Astrocyte (in vitro differentiated cells and primary cell): ENCODE results near the gene ANO7. TPM values are rescaled to one million over a fixed set of nuclear protein-coding genes. Genes with fewer than 3 reads are reported as not detected.
A peak's percentile ranks its signal among the peaks of the same experiment; 100 is the strongest.

Experiments used
- DNase-seq: peaks from one replicate; pipeline ENCODE4 v3.0.0-alpha.2; 2010; ENCODE audit warnings: low read depth
- FAIRE-seq: peaks from 2 replicates; lab custom pipeline; 2011; peaks lifted over from hg19 to GRCh38; lab: Jason Lieb, UNC
- H2AFZ ChIP-seq: 2 replicates; pipeline ENCODE4 v1.6.0; 2012; ENCODE audit warnings: low read depth, low read length, inconsistent platforms
- H3K27ac ChIP-seq: 2 replicates; pipeline ENCODE4 v1.5.1; 2011; ENCODE audit warnings: low read depth, low read length, inconsistent platforms
- H3K27me3 ChIP-seq: 2 replicates; pipeline ENCODE4 v1.6.0; 2011; ENCODE audit warnings: low read length, inconsistent platforms; ENCODE audit not compliant: insufficient read depth
- H3K36me3 ChIP-seq: 2 replicates; pipeline ENCODE4 v1.5.1; 2011; ENCODE audit warnings: low read length, inconsistent platforms; ENCODE audit not compliant: insufficient read depth
- H3K4me1 ChIP-seq: 2 replicates; pipeline ENCODE4 v1.5.1; 2011; ENCODE audit warnings: low read length, inconsistent platforms; ENCODE audit not compliant: insufficient read depth
- H3K4me2 ChIP-seq: 2 replicates; pipeline ENCODE4 v1.6.0; 2012; ENCODE audit warnings: low read length, inconsistent platforms
- H3K4me3 ChIP-seq: 2 replicates; pipeline ENCODE4 v1.5.1; 2011; ENCODE audit warnings: low read depth, mild to moderate bottlenecking, low read length, inconsistent platforms; ENCODE audit not compliant: insufficient read depth
- H3K79me2 ChIP-seq: 2 replicates; pipeline ENCODE4 v1.6.0; 2012; ENCODE audit warnings: mild to moderate bottlenecking, low read length, inconsistent platforms; ENCODE audit not compliant: insufficient read depth
- H3K9ac ChIP-seq: 2 replicates; pipeline ENCODE4 v1.6.0; 2012; ENCODE audit warnings: mild to moderate bottlenecking, low read length, inconsistent platforms
- H3K9me3 ChIP-seq: 2 replicates; pipeline ENCODE4 v1.5.1; 2012; ENCODE audit warnings: low read depth, mild to moderate bottlenecking, low read length, inconsistent platforms; ENCODE audit not compliant: insufficient read depth
- H4K20me1 ChIP-seq: 2 replicates; pipeline ENCODE4 v1.6.0; 2012; ENCODE audit warnings: low read length, inconsistent platforms; ENCODE audit not compliant: insufficient read depth
- H3K27ac Mint-ChIP-seq: one replicate; pipeline ENCODE4 v1.8.0; 2021; ENCODE audit warnings: mild to moderate bottlenecking, mixed read lengths; ENCODE audit not compliant: unreplicated experiment
- H3K27me3 Mint-ChIP-seq: one replicate; pipeline ENCODE4 v1.8.0; 2021; ENCODE audit warnings: low read depth, mixed read lengths; ENCODE audit not compliant: unreplicated experiment
- H3K36me3 Mint-ChIP-seq: one replicate; pipeline ENCODE4 v1.8.0; 2021; ENCODE audit warnings: low read depth, mixed read lengths; ENCODE audit not compliant: unreplicated experiment
- H3K4me1 Mint-ChIP-seq: one replicate; pipeline ENCODE4 v1.8.0; 2021; ENCODE audit warnings: low read depth, mixed read lengths; ENCODE audit not compliant: unreplicated experiment
- H3K4me3 Mint-ChIP-seq: one replicate; pipeline ENCODE4 v1.8.0; 2021; ENCODE audit warnings: mild to moderate bottlenecking, moderate library complexity, mixed read lengths; ENCODE audit not compliant: unreplicated experiment
- H3K9me3 Mint-ChIP-seq: one replicate; pipeline ENCODE4 v1.8.0; 2021; ENCODE audit warnings: mild to moderate bottlenecking, mixed read lengths; ENCODE audit not compliant: unreplicated experiment
- EZH2 ChIP-seq: IDR thresholded peaks from 2 replicates; pipeline ENCODE4 v1.6.1; 2012; ENCODE audit warnings: mild to moderate bottlenecking, low read length, inconsistent platforms; ENCODE audit not compliant: insufficient read depth
- total RNA-seq: library from RNA; stranded (reverse); gene quantifications from 2 replicates; pipeline ENCODE4 v1.2.1, GENCODE V29; 2021
- TF ChIP-seq, protein P1 (sequence below): IDR thresholded peaks from 2 replicates; pipeline ENCODE4 v1.5.1; 2011; ENCODE audit warnings: low read depth, mild to moderate bottlenecking, inconsistent platforms, low read length, moderate library complexity; ENCODE audit not compliant: insufficient read depth

The ANO7 gene
- total RNA-seq, 1 donor from 2014 or later, result 7.1 TPM

DNA sequence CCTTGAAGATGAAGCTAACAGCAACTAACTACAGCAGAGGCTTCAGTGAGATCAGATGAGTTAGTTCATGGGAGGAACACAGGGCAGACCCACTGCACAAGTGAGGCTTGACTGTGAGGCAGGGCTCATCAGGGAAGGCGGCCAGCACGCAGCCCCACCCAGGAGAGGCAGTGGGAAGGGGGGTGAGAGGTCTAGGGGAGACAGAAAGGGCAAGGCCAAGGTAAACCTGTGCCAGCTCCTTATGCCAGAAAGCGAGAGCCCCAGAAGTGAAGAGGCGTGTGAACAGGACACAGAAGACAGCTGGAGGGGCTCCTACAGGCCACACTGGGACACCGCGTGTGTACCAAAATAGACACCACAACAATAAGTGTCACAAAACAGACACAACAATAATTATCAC is 48.6 kb downstream of the ANO7 start:
- peaks cover 2% of the 10 kb centered on the region for H3K4me1 Mint-ChIP-seq
- H3K36me3 Mint-ChIP-seq, result peaks cover 37% of the 10 kb centered on the region
- peaks cover 75% of the 10 kb centered on the region for H3K79me2 ChIP-seq

GRCh38 chr2:241237949-241238371 is 49.5 kb downstream of the ANO7 start:
- Histone ChIP-seq H3K27ac (no peak overlapping the region), H3K4me2 (no peak overlapping the region), H3K9ac (no peak overlapping the region), H4K20me1 (peaks cover 100% of the 10 kb centered on the region), H3K36me3 (peaks cover 79% of the 10 kb centered on the region), H2AFZ (no peak overlapping the region), H3K4me1 (no peaks in the 10 kb centered on the region), H3K79me2 (peaks cover 84% of the 10 kb centered on the region), H3K9me3 (no peaks in the 10 kb centered on the region), H3K4me3 (no peak overlapping the region), H3K27me3 (no peaks in the 10 kb centered on the region)
- FAIRE-seq, result no peak
- Mint-ChIP-seq H3K36me3 (peaks cover 43% of the 10 kb centered on the region), H3K4me3 (no peak overlapping the region), H3K27me3 (no peaks in the 10 kb centered on the region), H3K27ac (no peak overlapping the region), H3K4me1 (peaks cover 2% of the 10 kb centered on the region), H3K9me3 (no peaks in the 10 kb centered on the region)
- no peak for DNase-seq
- TF ChIP-seq, protein P1, sequence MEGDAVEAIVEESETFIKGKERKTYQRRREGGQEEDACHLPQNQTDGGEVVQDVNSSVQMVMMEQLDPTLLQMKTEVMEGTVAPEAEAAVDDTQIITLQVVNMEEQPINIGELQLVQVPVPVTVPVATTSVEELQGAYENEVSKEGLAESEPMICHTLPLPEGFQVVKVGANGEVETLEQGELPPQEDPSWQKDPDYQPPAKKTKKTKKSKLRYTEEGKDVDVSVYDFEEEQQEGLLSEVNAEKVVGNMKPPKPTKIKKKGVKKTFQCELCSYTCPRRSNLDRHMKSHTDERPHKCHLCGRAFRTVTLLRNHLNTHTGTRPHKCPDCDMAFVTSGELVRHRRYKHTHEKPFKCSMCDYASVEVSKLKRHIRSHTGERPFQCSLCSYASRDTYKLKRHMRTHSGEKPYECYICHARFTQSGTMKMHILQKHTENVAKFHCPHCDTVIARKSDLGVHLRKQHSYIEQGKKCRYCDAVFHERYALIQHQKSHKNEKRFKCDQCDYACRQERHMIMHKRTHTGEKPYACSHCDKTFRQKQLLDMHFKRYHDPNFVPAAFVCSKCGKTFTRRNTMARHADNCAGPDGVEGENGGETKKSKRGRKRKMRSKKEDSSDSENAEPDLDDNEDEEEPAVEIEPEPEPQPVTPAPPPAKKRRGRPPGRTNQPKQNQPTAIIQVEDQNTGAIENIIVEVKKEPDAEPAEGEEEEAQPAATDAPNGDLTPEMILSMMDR, result no peak
- TF ChIP-seq EZH2, result no peak

More for the DNA sequence above, 48.6 kb downstream of the ANO7 start:
- H3K9ac ChIP-seq, result no peak overlapping the region
- no peak overlapping the region for H3K4me2 ChIP-seq
- no peak overlapping the region for H3K4me3 Mint-ChIP-seq
- H3K4me1 ChIP-seq, result no peaks in the 10 kb centered on the region
- H3K27ac ChIP-seq, result no peak overlapping the region
- H3K9me3 ChIP-seq, result no peaks in the 10 kb centered on the region
- H3K36me3 ChIP-seq, result peaks cover 75% of the 10 kb centered on the region
- peak overlapping the region; percentile 56 for H3K27ac Mint-ChIP-seq
- no peak for DNase-seq
- H3K4me3 ChIP-seq, result no peak overlapping the region
- peaks cover 100% of the 10 kb centered on the region for H4K20me1 ChIP-seq
- TF ChIP-seq, protein P1, result no peak
- no peak for TF ChIP-seq EZH2
- no peaks in the 10 kb centered on the region for H3K27me3 ChIP-seq
- no peaks in the 10 kb centered on the region for H3K9me3 Mint-ChIP-seq
- H3K27me3 Mint-ChIP-seq, result no peaks in the 10 kb centered on the region
- H2AFZ ChIP-seq, result no peak overlapping the region
- no peak for FAIRE-seq

GRCh38 chr2:241238693-241239198 is 50.3 kb downstream of the ANO7 start:
- Mint-ChIP-seq H3K4me1 (peaks cover 2% of the 10 kb centered on the region), H3K4me3 (no peak overlapping the region), H3K9me3 (no peaks in the 10 kb centered on the region), H3K27me3 (no peaks in the 10 kb centered on the region), H3K27ac (no peak overlapping the region), H3K36me3 (peaks cover 39% of the 10 kb centered on the region)
- Histone ChIP-seq H3K36me3 (peaks cover 82% of the 10 kb centered on the region), H4K20me1 (peaks cover 100% of the 10 kb centered on the region), H3K27ac (no peak overlapping the region), H3K9ac (no peak overlapping the region), H3K27me3 (no peaks in the 10 kb centered on the region), H3K79me2 (peaks cover 89% of the 10 kb centered on the region), H3K4me3 (no peak overlapping the region), H2AFZ (no peak overlapping the region), H3K4me1 (no peaks in the 10 kb centered on the region), H3K9me3 (no peaks in the 10 kb centered on the region), H3K4me2 (no peak overlapping the region)
- no peak for TF ChIP-seq EZH2
- DNase-seq, result no peak
- no peak for FAIRE-seq
